ENCODE data around the gene CNTNAP2.

CNTNAP2 gene

GRCh38 chr7:147640821-147641220, 1524.2 kb downstream of the CNTNAP2 start:
- no peak for TF ChIP-seq CTCF (conservative IDR thresholded peaks at IDR 0.05)
- no peak overlapping the region for H3K27ac ChIP-seq

GRCh38 chr7:147646568-147646967, 1530.0 kb downstream of the CNTNAP2 start:
- TF ChIP-seq CTCF (conservative IDR thresholded peaks at IDR 0.05) = no peak
- H3K27ac ChIP-seq = no peak overlapping the region

- TF ChIP-seq CTCF (conservative IDR thresholded peaks at IDR 0.05) = no peak
Measured at GRCh38 chr7:147650991-147651390, 1534.4 kb downstream of the CNTNAP2 start.

GRCh38 chr7:147651601-147652000, 1535.0 kb downstream of the CNTNAP2 start:
- no peak for TF ChIP-seq CTCF (conservative IDR thresholded peaks at IDR 0.05)
- no peak overlapping the region for H3K27ac ChIP-seq

More at GRCh38 chr7:147650991-147651390, 1534.4 kb downstream of the CNTNAP2 start:
- no peak overlapping the region for H3K27ac ChIP-seq

GRCh38 chr7:147653456-147653855, 1536.9 kb downstream of the CNTNAP2 start:
- no peak overlapping the region for H3K27ac ChIP-seq
- TF ChIP-seq CTCF (conservative IDR thresholded peaks at IDR 0.05) = no peak

GRCh38 chr7:147658392-147658967, 1541.9 kb downstream of the CNTNAP2 start:
- no peak overlapping the region for H3K27ac ChIP-seq
- TF ChIP-seq CTCF (conservative IDR thresholded peaks at IDR 0.05) = no peak

GRCh38 chr7:147659036-147659995, 1542.7 kb downstream of the CNTNAP2 start:
- no peak overlapping the region for H3K27ac ChIP-seq
- no peak for TF ChIP-seq CTCF (conservative IDR thresholded peaks at IDR 0.05)

Measured in VCaP (cell line).